GM21576 (cell line): ENCODE data around the gene UMOD.
"Not testable (repeated sequence)": the region's sequence is repeated elsewhere in the genome, so short reads cannot be mapped to it uniquely, and the experiment has no call there.

Source experiments
- ATAC-seq: cut with Tn5 transposase; IDR thresholded peaks from one replicate; pipeline ENCODE4 v1.9.1; 2021; ENCODE audit warnings: mild to moderate bottlenecking, moderate library complexity; ENCODE audit not compliant: unreplicated experiment

Gene UMOD

GRCh38 chr16:20323591-20324117, 28.9 kb downstream of the UMOD start:
- no peak for ATAC-seq

GRCh38 chr16:20322696-20323095, 29.8 kb downstream of the UMOD start:
- no peak for ATAC-seq

- ATAC-seq: no peak
Measured at GRCh38 chr16:20321671-20322070, 30.8 kb downstream of the UMOD start.

GRCh38 chr16:20321051-20321450, 31.5 kb downstream of the UMOD start:
- ATAC-seq: not testable (repeated sequence)

- ATAC-seq: no peak
Measured at GRCh38 chr16:20320592-20320991, 31.9 kb downstream of the UMOD start.

- no peak for ATAC-seq
Measured at GRCh38 chr16:20320178-20320577, 32.3 kb downstream of the UMOD start.

- ATAC-seq: no peak
Measured at GRCh38 chr16:20319406-20319805, 33.1 kb downstream of the UMOD start.

GRCh38 chr16:20318437-20318836, 34.1 kb downstream of the UMOD start:
- ATAC-seq: no peak

- no peak for ATAC-seq
Measured at GRCh38 chr16:20318006-20318405, 34.5 kb downstream of the UMOD start.

GRCh38 chr16:20317117-20317516, 35.4 kb downstream of the UMOD start:
- no peak for ATAC-seq

- no peak for ATAC-seq
Measured at GRCh38 chr16:20316715-20317114, 35.8 kb downstream of the UMOD start.

- no peak for ATAC-seq
Measured at GRCh38 chr16:20315764-20316163, 36.8 kb downstream of the UMOD start.

GRCh38 chr16:20314575-20314974, 37.9 kb downstream of the UMOD start:
- ATAC-seq: no peak

GRCh38 chr16:20313741-20314140, 38.8 kb downstream of the UMOD start:
- no peak for ATAC-seq

GRCh38 chr16:20312536-20313095, 39.9 kb downstream of the UMOD start:
- ATAC-seq: not testable (repeated sequence)

GRCh38 chr16:20311548-20311947, 41.0 kb downstream of the UMOD start:
- ATAC-seq: no peak

GRCh38 chr16:20310421-20311395, 41.8 kb downstream of the UMOD start:
- no peak for ATAC-seq

- no peak for ATAC-seq
Measured at GRCh38 chr16:20309786-20310185, 42.7 kb downstream of the UMOD start.

- ATAC-seq: no peak
Measured at GRCh38 chr16:20308801-20309590, 43.5 kb downstream of the UMOD start.

GRCh38 chr16:20308266-20308665, 44.2 kb downstream of the UMOD start:
- ATAC-seq: no peak

GRCh38 chr16:20307791-20308190, 44.7 kb downstream of the UMOD start:
- no peak for ATAC-seq
